ENCODE measurements around the gene CDH13.

GRCh38 chr16:82936941-82937551 is 310.3 kb downstream of the CDH13 start:
- TF ChIP-seq CTCF (IDR thresholded peaks at IDR 0.05) (no peak), ZFX (IDR thresholded peaks at IDR 0.05; ENCODE audit: borderline replicate concordance) (no peak)
